ENCODE results near the gene RIPOR2.
"Not testable (repeated sequence)": the region's sequence is repeated elsewhere in the genome, so short reads cannot be mapped to it uniquely, and the experiment has no call there.

The RIPOR2 gene

DNA sequence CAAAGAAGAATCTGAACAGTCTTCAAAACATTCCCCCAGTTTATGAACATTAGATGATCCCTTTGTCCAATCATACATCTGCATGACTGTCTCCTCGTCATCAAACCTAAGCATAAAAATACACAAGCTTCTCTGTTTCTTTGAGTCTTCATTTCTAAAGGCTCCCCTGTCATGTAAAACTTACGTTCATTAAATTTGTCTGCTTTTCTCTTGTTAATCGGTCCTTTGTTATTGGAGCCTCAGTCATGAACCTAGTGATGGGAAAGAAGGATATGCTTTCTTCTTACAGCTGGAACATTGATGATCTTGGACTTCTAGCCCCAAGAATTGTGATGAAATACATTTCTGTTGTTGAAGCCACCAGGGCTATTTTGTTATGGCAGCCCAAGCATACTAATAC lies 18.0 kb upstream of the RIPOR2 start:
- DNase-seq = no peak

DNA sequence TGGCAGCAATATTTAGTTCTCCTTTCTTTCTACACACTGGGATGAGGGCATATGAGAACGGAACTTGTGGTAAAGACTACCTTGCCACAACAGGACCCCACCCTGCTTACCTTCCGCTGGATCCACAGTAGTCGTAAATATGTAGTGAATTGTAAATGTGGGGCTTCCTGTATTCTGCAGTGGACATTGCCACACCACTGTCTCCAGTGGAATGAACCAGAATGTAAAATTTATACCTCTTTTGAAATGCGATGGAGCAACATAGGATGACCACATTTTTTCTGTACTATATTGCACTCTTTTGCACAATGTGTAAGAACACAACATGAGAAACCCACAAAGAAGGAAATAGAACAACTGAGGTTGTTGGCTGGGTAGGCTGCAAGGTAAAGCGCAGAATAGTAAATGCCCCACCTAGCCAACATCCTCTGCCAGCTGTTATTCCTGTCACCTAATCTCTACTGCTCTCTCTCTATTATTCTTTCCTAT lies 16.1 kb upstream of the RIPOR2 start:
- DNase-seq = no peak

GRCh38 chr6:24950218-24950941 lies 14.6 kb upstream of the RIPOR2 start:
- no peak for DNase-seq

GRCh38 chr6:24949020-24949569 lies 13.3 kb upstream of the RIPOR2 start:
- no peak for DNase-seq

DNA sequence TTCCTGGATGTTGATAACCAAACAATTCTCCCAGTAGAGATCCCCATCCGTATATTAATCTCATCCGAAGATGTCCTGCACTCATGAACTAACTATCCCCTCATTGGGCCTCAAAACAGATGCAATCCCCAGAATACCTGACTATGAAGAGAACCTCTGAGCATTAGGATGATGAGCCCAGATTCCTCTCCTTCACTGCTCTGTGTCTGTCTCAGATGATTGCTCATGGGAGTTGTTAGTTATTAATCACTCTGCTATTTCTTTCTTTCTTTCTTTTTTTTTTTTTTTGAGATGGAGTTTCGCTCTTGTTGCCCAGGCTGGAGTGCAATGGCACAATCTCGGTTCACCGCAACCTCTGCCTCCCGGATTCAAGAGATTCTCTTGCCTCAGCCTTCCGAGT lies 12.5 kb upstream of the RIPOR2 start:
- DNase-seq = not testable (repeated sequence)

- no peak for DNase-seq
These were observed 11.9 kb upstream of the RIPOR2 start for GRCh38 chr6:24947636-24948035.

GRCh38 chr6:24945054-24945453 lies 9.3 kb upstream of the RIPOR2 start:
- DNase-seq = no peak

DNA sequence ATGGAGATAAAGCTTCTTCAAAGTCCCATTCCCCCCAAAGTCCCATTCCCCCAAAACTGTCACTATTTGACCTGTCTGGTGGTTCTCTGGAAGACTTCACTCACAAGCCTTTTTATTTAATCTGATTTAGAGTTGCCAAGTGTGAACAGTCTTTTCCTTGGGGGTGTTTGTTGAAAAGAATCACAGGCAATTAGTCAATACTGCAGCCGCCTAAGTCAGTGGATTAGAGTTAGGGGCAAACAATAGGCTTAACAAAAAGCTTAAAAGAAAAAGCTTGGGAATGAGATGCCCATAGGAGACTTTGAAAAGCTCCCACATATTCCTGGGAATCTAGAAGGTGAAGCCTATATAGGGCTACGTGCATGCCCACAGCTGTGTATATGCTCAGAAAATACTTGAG lies 8.0 kb upstream of the RIPOR2 start:
- no peak for DNase-seq

GRCh38 chr6:24940311-24940917 lies 4.7 kb upstream of the RIPOR2 start:
- DNase-seq = no peak

DNA sequence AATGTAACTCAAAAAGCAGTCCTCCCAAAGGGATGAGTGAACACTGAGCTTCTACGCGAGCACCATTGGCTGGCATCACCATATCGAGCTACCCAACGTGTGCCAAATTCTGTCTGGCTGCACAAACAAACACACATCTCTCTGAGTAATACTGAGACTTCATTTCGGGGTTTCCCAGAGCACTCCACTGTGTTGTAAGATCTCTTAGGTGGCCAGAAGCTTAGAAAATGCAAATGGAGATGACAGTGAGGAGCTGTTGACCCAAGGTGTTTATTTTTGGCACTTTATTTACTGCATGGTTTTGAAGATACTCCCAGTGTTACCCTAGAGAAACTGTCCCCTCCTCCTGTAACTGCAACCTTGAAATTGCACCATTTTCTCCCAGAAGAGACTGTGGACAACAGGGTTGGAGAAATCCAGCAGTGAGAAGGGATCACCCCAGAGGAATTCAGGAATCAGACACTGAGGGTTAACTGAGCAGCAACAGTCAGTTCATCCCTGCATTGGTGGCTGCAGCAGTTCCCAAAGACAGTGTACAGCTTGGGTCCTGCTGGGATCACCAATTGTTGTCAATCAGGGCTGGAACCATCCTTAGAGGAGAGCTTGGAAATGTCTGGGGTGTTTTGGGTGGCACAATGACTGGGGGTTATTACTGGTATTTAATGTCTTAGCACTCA lies 1.0 kb upstream of the RIPOR2 start:
- no peak for DNase-seq

- DNase-seq = no peak
These were observed 1.8 kb downstream of the RIPOR2 start for GRCh38 chr6:24933868-24934401.

DNA sequence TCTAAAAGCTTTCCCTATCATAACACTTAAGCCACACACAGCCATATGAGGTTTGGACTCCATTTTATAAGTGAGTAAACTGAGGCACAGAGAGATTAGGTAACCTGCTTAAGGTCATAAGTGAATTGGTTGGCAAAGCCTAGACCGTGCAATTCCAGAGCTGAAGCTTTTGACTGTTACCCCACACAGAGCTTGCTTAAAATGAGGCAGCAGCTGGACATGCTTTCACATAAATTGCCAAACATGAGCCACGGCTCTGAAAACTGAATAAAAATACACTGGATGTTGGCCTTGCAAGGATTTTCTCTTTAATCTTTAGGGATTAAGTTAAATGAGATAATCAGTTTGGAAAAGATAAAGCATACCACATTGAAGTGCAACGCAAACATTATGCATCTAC lies 2.5 kb downstream of the RIPOR2 start:
- no peak for DNase-seq

DNA sequence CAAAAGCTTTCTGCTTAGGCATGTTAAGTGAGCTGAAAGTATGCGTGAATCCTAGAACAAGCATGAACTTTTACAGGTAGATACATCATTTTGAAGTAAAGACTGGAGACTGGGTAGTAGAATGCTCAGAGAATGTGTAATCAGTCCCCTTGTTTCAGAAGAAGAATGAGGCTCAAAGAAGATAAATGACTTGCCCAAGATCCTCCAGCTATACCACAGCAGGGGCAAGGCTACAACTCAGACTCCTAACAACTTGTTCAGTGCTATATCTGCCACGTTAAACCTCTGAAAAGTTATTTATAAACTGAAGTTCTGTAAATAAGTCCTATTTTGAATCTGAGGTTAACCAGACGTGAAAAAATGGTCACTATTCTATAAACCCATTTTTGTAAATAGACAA lies 2.9 kb downstream of the RIPOR2 start:
- no peak for DNase-seq

GRCh38 chr6:24931718-24932691 lies 3.8 kb downstream of the RIPOR2 start:
- no peak for DNase-seq

- no peak for DNase-seq
These were observed 4.5 kb downstream of the RIPOR2 start for GRCh38 chr6:24931296-24931695.

DNA sequence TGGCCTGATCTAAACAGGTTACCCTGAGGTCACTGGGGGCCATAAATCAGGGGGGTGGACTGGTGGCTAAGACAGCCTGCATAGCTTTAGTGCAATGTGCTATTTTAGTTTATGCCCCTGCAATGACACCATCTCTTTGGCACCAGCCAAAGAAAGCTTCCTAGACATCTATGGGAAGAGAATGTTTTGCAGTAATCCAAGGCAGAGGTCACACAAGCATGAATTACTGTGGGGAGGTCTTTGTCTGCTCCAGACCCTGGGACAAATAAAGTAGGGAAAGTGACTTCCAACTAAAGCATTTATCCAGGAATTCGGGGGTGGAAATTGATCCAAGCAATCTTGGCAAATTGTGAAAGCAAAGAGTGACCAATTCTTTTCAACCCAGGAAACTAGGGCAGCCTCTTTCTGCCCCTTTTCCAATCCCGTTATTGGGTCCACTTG lies 5.3 kb downstream of the RIPOR2 start:
- no peak for DNase-seq

GRCh38 chr6:24929242-24929641 lies 6.5 kb downstream of the RIPOR2 start:
- DNase-seq = no peak

DNA sequence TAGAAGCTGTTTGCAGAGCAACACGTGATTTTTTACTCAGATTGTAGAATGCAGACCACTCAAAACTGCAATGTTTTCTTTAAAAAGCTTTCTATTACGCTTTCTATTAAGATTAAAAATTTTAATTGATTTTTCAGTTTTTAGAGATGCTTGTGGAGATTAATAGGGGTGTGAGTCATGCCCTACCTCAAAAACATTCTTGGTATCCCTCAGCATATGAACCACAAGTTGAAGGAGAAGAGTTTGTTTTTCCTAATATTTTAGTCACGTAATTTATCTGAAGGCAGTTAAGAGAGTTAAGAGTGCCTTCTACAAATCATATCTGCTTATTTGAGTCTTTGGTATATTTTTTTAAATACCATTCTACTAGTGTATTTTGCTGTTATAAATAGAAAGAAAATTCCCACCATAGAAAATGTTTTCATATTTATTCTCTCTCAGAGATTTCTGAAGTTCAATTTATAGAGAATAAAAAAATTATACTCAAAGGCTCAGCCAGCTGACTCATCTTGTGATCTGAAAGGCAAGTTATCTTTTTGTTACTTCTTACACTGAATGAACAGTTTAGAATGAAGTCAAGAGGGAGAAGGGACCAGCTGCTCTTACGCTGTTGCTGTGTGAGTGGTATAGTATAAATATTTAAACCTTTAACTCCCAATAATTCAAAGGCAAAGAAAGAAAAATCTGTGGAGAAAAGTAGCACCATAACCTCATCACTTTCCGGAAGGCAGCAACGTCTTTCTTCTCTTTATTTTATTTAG lies 7.6 kb downstream of the RIPOR2 start:
- DNase-seq = no peak

DNA sequence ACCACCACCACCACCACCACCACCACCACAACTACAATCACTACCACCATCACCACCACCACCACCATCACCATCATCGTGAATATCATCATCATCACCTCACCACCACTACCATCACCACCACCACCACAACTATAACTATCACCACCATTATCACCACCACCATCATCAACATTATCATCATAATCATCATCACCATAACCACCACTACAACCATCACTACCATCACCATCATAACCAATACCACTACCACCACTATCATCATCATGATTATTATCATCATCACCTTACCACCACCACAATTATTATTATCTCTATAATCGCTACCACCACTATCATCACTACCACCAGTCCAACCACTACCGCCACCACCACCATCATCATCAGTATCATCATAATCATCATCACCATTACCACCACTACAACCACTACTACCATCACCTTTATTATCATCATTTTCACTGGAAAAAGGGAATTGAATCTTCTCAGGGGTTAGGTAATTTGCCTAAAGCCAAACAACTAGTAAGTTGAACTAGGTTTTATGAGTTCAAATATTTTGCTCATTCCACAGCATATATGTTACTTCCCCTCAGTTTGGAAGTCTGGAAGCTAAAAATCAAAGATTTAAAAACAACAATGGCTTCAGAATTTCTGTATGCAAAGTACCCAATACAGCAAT lies 8.3 kb downstream of the RIPOR2 start:
- DNase-seq = no peak

DNA sequence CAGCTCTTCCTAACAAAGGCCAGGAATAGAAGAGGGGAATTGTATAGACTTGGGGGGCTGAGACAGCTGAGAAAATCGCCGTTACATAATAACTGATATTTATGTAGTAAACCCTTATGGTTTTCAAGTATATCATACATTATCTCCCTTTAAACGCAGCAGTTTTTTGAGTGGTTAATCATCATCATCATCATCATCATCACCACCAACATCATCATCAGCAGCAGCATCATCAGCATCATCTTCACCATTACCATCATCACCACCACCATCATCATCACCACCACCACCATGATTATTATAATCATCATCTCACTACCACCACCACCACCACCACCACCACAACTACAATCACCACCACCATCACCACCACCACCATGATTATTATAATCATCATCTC lies 9.1 kb downstream of the RIPOR2 start:
- not testable (repeated sequence) for DNase-seq

DNA sequence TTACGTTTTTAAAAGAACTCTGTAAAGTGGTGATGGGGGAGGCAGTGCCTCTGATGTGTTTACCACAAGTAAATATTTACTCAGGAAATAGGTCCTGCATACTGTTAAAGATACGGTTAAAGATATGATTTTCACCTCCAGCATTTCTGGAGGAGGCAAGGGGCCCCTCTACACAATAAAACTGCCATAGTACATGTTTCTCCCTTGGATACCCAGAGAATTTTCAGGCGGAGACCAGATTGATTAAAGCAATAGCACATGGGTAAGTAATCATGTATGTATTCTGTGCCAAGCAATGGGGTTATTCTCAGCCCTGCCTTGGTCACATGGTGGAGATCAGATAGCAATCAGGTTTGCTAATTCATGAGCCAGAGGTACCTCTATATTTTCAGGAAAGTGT lies 9.6 kb downstream of the RIPOR2 start:
- DNase-seq = no peak

All from right forelimb (tissue), 1 donor.